ENCODE data around the gene SHISA5.

GRCh38 chr3:48478626-48479555 lies 25.1 kb downstream of the SHISA5 start:
- TF ChIP-seq, protein P1, sequence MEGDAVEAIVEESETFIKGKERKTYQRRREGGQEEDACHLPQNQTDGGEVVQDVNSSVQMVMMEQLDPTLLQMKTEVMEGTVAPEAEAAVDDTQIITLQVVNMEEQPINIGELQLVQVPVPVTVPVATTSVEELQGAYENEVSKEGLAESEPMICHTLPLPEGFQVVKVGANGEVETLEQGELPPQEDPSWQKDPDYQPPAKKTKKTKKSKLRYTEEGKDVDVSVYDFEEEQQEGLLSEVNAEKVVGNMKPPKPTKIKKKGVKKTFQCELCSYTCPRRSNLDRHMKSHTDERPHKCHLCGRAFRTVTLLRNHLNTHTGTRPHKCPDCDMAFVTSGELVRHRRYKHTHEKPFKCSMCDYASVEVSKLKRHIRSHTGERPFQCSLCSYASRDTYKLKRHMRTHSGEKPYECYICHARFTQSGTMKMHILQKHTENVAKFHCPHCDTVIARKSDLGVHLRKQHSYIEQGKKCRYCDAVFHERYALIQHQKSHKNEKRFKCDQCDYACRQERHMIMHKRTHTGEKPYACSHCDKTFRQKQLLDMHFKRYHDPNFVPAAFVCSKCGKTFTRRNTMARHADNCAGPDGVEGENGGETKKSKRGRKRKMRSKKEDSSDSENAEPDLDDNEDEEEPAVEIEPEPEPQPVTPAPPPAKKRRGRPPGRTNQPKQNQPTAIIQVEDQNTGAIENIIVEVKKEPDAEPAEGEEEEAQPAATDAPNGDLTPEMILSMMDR (IDR thresholded peaks at IDR 0.05): no peak
- TF ChIP-seq POLR2AphosphoS5 (IDR thresholded peaks at IDR 0.05): no peak
